Stimulated activated CD4-positive, alpha-beta T cell treated with anti-CD3 and anti-CD28 coated beads, Interleukin-15, amount 100 ng/mL, for 48 hours (primary cell): ENCODE data around the gene CSH2.
A peak's percentile ranks its signal among the peaks of the same experiment; 100 is the strongest.
"Not testable (repeated sequence)": the region's sequence is repeated elsewhere in the genome, so short reads cannot be mapped to it uniquely, and the experiment has no call there.

Experiments used
- DNase-seq, 2 donors: peaks; one replicate each; pipeline ENCODE4 v3.0.0-alpha.2; 2020; ENCODE audit warnings: low read depth in 2 of 2

Gene CSH2

GRCh38 chr17:63896524-63897354 is 23.3 kb upstream of the CSH2 start, which contains the start of gene CSH1:
Gene CSH1, minus strand, starts transcription at chr17:63896574. Its CDS starts 63 bp downstream, at chr17:63896511.
- DNase-seq: not testable (repeated sequence)

DNA sequence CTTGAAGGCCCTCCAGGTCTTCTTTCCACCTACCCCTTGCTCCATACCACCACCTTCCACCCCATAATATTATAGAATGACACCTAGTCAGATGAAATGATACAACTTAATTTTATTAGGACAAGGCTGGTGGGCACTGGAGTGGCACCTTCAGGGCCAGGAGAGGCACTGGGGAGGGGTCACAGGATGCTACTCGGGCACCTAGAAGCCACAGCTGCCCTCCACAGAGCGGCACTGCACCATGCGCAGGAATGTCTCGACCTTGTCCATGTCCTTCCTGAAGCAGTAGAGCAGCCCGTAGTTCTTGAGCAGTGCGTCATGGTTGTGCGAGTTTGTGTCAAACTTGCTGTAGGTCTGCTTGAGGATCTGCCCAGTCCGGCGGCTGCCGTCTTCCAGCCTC is 21.3 kb upstream of the CSH2 start:
- not testable (repeated sequence) for DNase-seq

DNA sequence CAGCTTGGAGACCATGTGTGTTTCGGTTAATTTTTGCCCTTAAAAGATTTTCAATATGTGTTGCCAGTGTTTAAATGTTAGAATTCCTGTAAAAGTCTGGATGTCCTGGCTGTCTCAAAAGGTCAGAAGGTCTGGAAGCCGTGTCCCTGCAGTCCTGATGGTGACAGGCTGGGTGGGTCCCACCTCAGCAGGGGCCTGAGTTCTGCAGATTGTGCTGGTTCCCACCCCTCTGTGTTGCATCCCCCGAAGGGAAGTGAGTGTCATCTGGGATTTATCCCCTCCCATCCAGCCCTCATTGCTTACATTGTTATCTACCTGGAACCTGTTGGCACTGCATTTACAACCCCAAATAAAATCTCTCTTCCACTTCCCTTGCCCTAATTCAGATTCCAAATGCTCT is 20.5 kb upstream of the CSH2 start:
- DNase-seq: not testable (repeated sequence)

DNA sequence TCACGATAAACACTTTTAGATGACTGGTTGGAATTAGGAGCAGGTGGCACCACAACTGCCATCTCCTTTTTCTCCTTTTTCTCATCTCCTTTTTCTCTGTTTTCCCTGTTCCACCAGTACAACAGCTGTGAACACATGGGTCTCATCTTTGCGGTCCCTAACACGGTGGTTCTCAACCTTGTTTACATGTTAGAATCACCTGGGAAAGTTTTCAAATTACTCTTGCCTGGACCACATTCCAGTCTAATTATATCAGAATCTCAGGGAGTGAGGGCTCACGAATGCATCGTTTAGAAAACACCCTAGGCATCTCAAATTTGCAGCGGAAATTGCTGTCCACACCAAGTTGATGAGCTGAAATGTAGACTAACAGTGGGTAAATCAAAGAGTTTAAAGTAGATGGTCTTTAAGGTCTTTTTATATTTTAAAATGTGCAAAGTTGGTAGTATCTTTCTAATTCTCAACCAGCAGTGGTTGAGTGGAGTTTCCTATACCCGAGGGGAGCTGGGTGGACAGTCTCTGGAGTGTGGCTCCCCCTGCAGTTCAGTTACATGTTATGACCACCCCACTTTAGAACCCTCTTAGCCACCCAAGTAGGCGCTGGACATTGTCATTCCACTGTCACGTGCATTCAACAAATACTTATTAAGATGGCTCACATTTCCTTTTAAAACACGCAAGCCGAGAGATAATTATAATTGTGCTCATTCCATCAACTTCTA is 19.0 kb upstream of the CSH2 start:
- DNase-seq: not testable (repeated sequence)

GRCh38 chr17:63889026-63889848 is 15.8 kb upstream of the CSH2 start:
- not testable (repeated sequence) for DNase-seq

GRCh38 chr17:63885119-63885518 is 11.6 kb upstream of the CSH2 start:
- DNase-seq: not testable (repeated sequence)

DNA sequence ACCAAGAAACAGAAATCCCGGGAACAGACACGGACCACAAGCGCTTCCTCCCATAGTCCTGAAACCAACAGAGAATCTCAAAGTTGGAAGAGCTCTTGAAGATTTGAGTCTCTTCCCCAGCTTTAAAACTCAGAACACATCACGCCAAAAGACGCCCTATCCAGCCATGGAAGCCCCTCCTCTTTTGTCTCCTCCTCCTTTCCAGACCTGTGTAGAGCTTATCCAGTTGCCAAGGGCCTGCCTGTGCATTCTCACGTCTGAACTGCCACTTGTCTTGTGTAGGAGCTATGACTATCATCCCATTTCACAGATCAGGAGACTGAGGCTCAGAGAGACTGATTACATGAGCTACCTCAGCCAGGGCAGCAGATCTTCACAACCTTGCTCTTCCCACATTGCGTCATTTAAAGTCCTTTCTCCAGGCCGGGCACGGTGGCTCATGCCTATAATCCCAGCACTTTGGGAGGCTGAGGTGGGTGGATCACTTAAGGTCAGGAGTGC is 9.2 kb upstream of the CSH2 start:
- not testable (repeated sequence) for DNase-seq

GRCh38 chr17:63881935-63882601 is 8.6 kb upstream of the CSH2 start, which contains the start of gene GH2:
Gene GH2, minus strand, starts transcription at chr17:63881944. Its CDS starts 143 bp downstream, at chr17:63881801.
- peak; percentile 37 to 46 for DNase-seq

DNA sequence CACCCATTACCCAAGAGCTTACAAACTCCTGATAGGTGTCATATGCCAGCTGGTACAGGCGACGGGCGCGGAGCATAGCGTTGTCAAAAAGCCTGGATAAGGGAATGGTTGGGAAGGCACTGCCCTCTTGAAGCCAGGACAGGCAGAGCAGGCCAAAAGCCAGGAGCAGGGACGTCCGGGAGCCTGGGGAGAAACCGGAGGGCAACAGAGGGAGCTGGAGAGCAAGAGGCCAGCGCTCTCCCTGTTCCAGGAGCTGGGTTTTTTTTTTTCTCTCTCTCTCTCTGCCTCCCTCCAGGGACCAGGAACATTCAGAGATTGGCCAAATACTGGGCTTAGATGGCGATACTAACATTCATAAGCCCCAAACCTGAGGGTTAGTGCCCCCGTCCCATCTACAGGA is 7.9 kb upstream of the CSH2 start:
- DNase-seq: not testable (repeated sequence)

DNA sequence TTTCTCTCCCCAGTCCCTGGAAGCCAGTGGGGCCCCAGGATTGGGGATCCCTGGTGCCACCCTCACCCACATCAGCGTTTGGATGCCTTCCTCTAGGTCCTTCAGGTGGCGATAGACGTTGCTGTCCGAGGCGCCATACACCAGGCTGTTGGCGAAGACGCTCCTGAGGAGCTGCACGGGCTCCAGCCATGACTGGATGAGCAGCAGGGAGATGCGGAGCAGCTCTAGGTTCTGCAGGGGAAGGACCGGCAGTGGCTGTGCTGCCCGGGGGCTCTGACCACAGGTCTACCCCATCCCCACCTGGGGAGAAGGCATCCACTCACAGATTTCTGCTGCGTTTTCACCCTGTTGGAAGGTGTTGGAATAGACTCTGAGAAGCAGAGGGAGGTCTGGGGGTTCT is 7.2 kb upstream of the CSH2 start:
- no peak for DNase-seq

DNA sequence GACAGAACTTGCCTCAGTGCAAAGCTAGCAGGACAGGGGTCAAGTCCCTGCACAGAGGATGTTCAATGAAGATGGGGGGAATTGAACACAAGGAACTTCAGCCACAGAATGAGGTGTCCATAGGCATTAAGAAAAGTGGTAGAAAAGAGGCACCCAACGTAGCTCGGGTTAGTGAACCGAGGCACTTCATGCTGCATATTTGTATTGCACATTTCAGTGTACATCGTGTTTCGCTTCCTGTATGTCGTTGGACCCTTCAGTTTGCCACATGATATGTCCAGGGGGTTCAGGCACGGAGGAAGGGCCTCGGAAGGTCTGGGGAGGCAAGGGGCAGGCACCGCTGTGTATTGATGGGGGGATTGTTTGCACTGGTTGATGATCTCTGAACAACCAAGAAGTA is 4.9 kb upstream of the CSH2 start:
- not testable (repeated sequence) for DNase-seq

- DNase-seq: not testable (repeated sequence)
Observed at GRCh38 chr17:63874693-63875092, 1.2 kb upstream of the CSH2 start.

GRCh38 chr17:63874061-63874626 is 667 bp upstream of the CSH2 start:
- DNase-seq: not testable (repeated sequence)

GRCh38 chr17:63871646-63872365 is 1.7 kb downstream of the CSH2 start:
- not testable (repeated sequence) for DNase-seq

- DNase-seq: not testable (repeated sequence)
Observed at GRCh38 chr17:63870292-63870665, 3.2 kb downstream of the CSH2 start.

- not testable (repeated sequence) for DNase-seq
Observed at GRCh38 chr17:63869491-63870291, 3.8 kb downstream of the CSH2 start.

DNA sequence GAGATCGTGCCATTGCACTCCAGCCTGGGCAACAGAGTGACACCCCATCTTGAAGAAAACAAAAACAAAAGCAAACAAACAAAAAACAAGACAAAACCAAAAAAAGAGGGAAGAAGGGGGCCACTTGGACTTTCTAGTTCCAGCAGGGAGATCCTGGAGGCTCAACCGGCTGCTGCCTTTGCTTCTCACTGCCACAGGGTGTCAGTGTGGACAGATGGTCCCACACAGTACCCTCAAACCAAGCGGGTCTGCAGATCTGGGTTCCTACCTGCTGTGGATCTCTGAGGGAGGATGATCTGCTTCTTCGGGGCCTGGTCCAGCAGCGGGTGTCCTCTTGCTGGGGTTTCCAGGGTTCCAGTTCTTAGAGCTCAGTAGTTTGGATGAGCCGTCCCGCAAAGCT is 6.9 kb downstream of the CSH2 start:
- DNase-seq: not testable (repeated sequence)

- DNase-seq: no peak
Observed at GRCh38 chr17:63859257-63859656, 14.2 kb downstream of the CSH2 start.

DNA sequence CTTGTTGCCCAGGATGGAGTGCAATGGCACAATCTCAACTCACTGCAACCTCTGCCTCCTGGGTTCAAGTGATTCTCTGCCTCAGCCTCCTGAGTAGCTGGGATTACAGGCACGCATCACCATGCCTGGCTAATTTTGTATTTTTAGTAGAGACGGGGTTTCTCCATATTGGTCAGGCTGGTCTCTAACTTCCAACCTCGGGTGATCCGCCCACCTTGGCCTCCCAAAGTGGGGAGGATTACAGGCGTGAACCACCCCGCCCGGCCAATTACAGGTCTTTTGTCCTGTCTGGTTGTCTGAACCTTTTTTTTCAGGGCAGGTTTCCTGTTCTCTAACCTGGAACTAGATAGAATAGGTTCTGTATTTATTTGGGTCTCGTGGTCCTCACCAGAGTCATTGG is 17.1 kb downstream of the CSH2 start:
- not testable (repeated sequence) for DNase-seq
